B cell (primary cell): Measurements from ENCODE around the gene CCDC136. TPM values are rescaled to one million over a fixed set of nuclear protein-coding genes. Genes with fewer than 3 reads are reported as not detected.

Source experiments
- ATAC-seq: fragments of 200-7000 bp; cut with Tn5 transposase; one replicate; pipeline ENCODE4 v1.10.0; 2021; ENCODE audit warnings: low read depth, mild to moderate bottlenecking, moderate number of reproducible peaks, moderate library complexity
- CTCF ChIA-PET: fragments of 350-600 bp; sonication (Branson Sonifier 250); formaldehyde crosslinking; loops from one replicate; lab custom pipeline; 2021; ENCODE audit warnings: antibody characterized with exemption, inconsistent platforms; lab: Charles Lee
- POLR2A ChIA-PET: fragments of 350-600 bp; sonication (Branson Sonifier 250); formaldehyde crosslinking; loops from one replicate; lab custom pipeline; 2021; ENCODE audit warnings: antibody characterized with exemption; lab: Charles Lee
- DNase-seq: peaks from one replicate; pipeline ENCODE4 v3.0.0; 2013
- H2AFZ ChIP-seq: 2 replicates; pipeline ENCODE4 v1.6.1; 2012; ENCODE audit warnings: mild to moderate bottlenecking, low read depth, low read length; ENCODE audit not compliant: insufficient read depth, poor library complexity, severe bottlenecking
- H3K27ac ChIP-seq, 2 donors: 1 replicate in 1 of 2; 2 replicates in 1 of 2; pipeline ENCODE4 v1.5.1; 2012 to 2013; ENCODE audit warnings: low read length in 2 of 2, mild to moderate bottlenecking in 2 of 2, moderate library complexity in 1 of 2
- H3K27me3 ChIP-seq, 4 experiments: fragments of 200-600 bp in 1 of 4; sonication (generic) in 1 of 4; replicated peaks in 1 of 4; 1 replicate in 2 of 4; 2 replicates in 2 of 4; pipeline versions ENCODE4 v1.6.1 to v1.7.0; 2013 to 2016; ENCODE audit warnings: low read length in 3 of 4, mild to moderate bottlenecking in 2 of 4, mixed read lengths in 1 of 4, moderate library complexity in 1 of 4; ENCODE audit not compliant: insufficient read depth in 4 of 4, control insufficient read depth in 3 of 4; ENCODE audit errors: control extremely low read depth in 1 of 4
- H3K36me3 ChIP-seq, 2 experiments: replicated peaks in 1 of 2; 1 replicate in 1 of 2; 2 replicates in 1 of 2; pipeline versions ENCODE4 v1.6.1 to v1.7.1; 2013; ENCODE audit warnings: low read length in 1 of 2; ENCODE audit not compliant: insufficient read depth in 2 of 2, control insufficient read depth in 1 of 2; ENCODE audit errors: control extremely low read depth in 1 of 2, extremely low read depth in 1 of 2
- H3K4me1 ChIP-seq, 2 donors: fragments of 200-600 bp in 1 of 2; sonication (generic) in 1 of 2; 1 replicate in 1 of 2; 2 replicates in 1 of 2; pipeline versions ENCODE4 v1.5.1 to v1.6.1; 2013 to 2017; ENCODE audit warnings: low read length in 2 of 2; ENCODE audit not compliant: control insufficient read depth in 2 of 2, insufficient read depth in 2 of 2
- H3K4me2 ChIP-seq: replicated peaks from 2 replicates; pipeline ENCODE3; 2012; ENCODE audit warnings: mild to moderate bottlenecking, low read depth, low read length; ENCODE audit not compliant: poor library complexity, severe bottlenecking
- H3K4me3 ChIP-seq, 5 experiments: fragments of 200-600 bp in 1 of 5; sonication (generic) in 1 of 5; 1 replicate in 3 of 5; 2 replicates in 2 of 5; pipeline versions ENCODE4 v1.5.1 to v1.7.0; 2011 to 2016; ENCODE audit warnings: low read length in 4 of 5, mild to moderate bottlenecking in 4 of 5, low read depth in 2 of 5, control low read depth in 1 of 5, moderate library complexity in 1 of 5; ENCODE audit not compliant: insufficient read depth in 1 of 5; ENCODE audit errors: control extremely low read depth in 1 of 5, extremely low read depth in 1 of 5
- H3K79me2 ChIP-seq: fragments of 200-600 bp; sonication (generic); one replicate; pipeline ENCODE4 v1.6.0; 2016; ENCODE audit warnings: low read length; ENCODE audit not compliant: control insufficient read depth, insufficient read depth
- H3K9ac ChIP-seq: fragments of 200-600 bp; sonication (generic); 2 replicates; pipeline ENCODE4 v1.6.1; 2017; ENCODE audit warnings: mild to moderate bottlenecking, low read length, moderate library complexity
- H3K9me3 ChIP-seq, 3 donors: one replicate each; pipeline versions ENCODE4 v1.6.1 to v1.7.1; 2013; ENCODE audit warnings: low read length in 2 of 3; ENCODE audit not compliant: control insufficient read depth in 2 of 3, insufficient read depth in 1 of 3; ENCODE audit errors: control extremely low read depth in 1 of 3
- H4K20me1 ChIP-seq: 2 replicates; pipeline ENCODE4 v1.6.0; 2012; ENCODE audit warnings: mild to moderate bottlenecking, low read length; ENCODE audit not compliant: insufficient read depth, control insufficient read depth, poor library complexity, severe bottlenecking
- H3K27ac Mint-ChIP-seq: one replicate; pipeline ENCODE4 v1.8.0; 2021; ENCODE audit warnings: mixed read lengths
- H3K27me3 Mint-ChIP-seq: one replicate; pipeline ENCODE4 v1.8.0; 2021; ENCODE audit warnings: mixed read lengths
- H3K4me1 Mint-ChIP-seq: one replicate; pipeline ENCODE4 v1.8.0; 2021; ENCODE audit warnings: mixed read lengths
- H3K4me3 Mint-ChIP-seq: one replicate; pipeline ENCODE4 v1.8.0; 2021; ENCODE audit warnings: mixed read lengths
- H3K9me3 Mint-ChIP-seq: one replicate; pipeline ENCODE4 v1.8.0; 2022; ENCODE audit warnings: mixed read lengths; ENCODE audit not compliant: insufficient read depth
- CTCF ChIP-seq: fragments of 200-600 bp; IDR thresholded peaks from one replicate; pipeline ENCODE4 v1.8.0; 2022; ENCODE audit warnings: antibody characterized with exemption, mild to moderate bottlenecking
- EZH2 ChIP-seq: IDR thresholded peaks from 2 replicates; pipeline ENCODE4 v1.6.1; 2012; ENCODE audit warnings: borderline replicate concordance, low read depth, mild to moderate bottlenecking, moderate library complexity, low read length; ENCODE audit not compliant: insufficient read depth, poor library complexity, severe bottlenecking
- WGBS: methylation state at CpG from one replicate; pipeline ENCODE4 v1.1.5; 2013; ENCODE audit warnings: missing lambda C conversion rate; ENCODE audit not compliant: insufficient coverage; 5-methylcytosine and 5-hydroxymethylcytosine counted together
- intact Hi-C: fragments of 100-400 bp; cut with micrococcal nuclease; formaldehyde crosslinking; loops from one replicate; pipeline ENCODE4 v1.10.0; 2022
- polyA plus RNA-seq: library from polyadenylated mRNA; depleted of rRNA; stranded (reverse); fragments of >200 nt; gene quantifications from 2 replicates; pipeline ENCODE4 v1.2.3, GENCODE V29; 2012
- total RNA-seq, 2 donors: library from RNA; stranded (reverse); fragments of 120-200 nt in 1 of 2; gene quantifications; 1 replicate in 1 of 2; 2 replicates in 1 of 2; pipeline versions ENCODE4 v1.2.3 to v1.2.4, GENCODE V29; 2013 to 2022

The CCDC136 gene
- total and polyA plus RNA-seq, 2 donors (not counting 1 experiment from before 2014, with no cell fraction given): 2.2 to 13.9 TPM

GRCh38 chr7:128794020-128794419 is 2.3 kb downstream of the CCDC136 start:
- Histone ChIP-seq H3K9ac (no peak overlapping the region), H3K4me2 (no peak overlapping the region), H4K20me1 (no peaks in the 10 kb centered on the region), H3K4me3 (no peak overlapping the region), H2AFZ (no peak overlapping the region), H3K27me3 (no peaks in the 10 kb centered on the region), H3K79me2 (no peaks in the 10 kb centered on the region), H3K36me3 (no peaks in the 10 kb centered on the region), H3K27ac (no peak overlapping the region), H3K9me3 (no peaks in the 10 kb centered on the region), H3K4me1 (peaks cover 9 to 15% of the 10 kb centered on the region in 2 donors)
- peak; percentile 36 for DNase-seq
- intact Hi-C loops: no loop called here
- no peak overlapping the region for H3K27ac Mint-ChIP-seq
- H3K9me3 Mint-ChIP-seq: no peaks in the 10 kb centered on the region
- ChIA-PET CTCF (interaction anchor here (0.9 kb wide), 1 partner anchor 89 kb away, joined by 4 read pairs; no protein-coding TSS in a partner anchor), POLR2A (no interaction called here)
- WGBS: 67% methylated on average over 3 of the region's 3 CpGs
- no peak for TF ChIP-seq CTCF
- TF ChIP-seq EZH2: no peak
- no peaks in the 10 kb centered on the region for H3K27me3 Mint-ChIP-seq
- no peak for ATAC-seq
- peaks cover 9% of the 10 kb centered on the region for H3K4me1 Mint-ChIP-seq
- H3K4me3 Mint-ChIP-seq: no peak overlapping the region

GRCh38 chr7:128794436-128794835 is 2.7 kb downstream of the CCDC136 start:
- 97% methylated on average over 8 of the region's 8 CpGs for whole genome bisulfite sequencing
- H3K9me3 ChIP-seq: no peaks in the 10 kb centered on the region
- no peak overlapping the region for H3K9ac ChIP-seq
- no peak overlapping the region for H3K27ac ChIP-seq
- ATAC-seq (no peak), DNase-seq (no peak)
- H3K27me3 ChIP-seq: no peaks in the 10 kb centered on the region
- no peak overlapping the region for H3K4me3 ChIP-seq
- intact Hi-C loops: no loop called here
- no peak overlapping the region for H3K4me3 Mint-ChIP-seq
- H2AFZ ChIP-seq: no peak overlapping the region
- CTCF ChIA-PET: interaction anchor here (0.5 to 0.9 kb wide), 2 partner anchors 89 to 368 kb away, joined by 4 read pairs; no protein-coding TSS in a partner anchor
- peaks cover 9 to 15% of the 10 kb centered on the region in 2 donors for H3K4me1 ChIP-seq
- peaks cover 9% of the 10 kb centered on the region for H3K4me1 Mint-ChIP-seq
- no peaks in the 10 kb centered on the region for H3K36me3 ChIP-seq
- H3K27me3 Mint-ChIP-seq: no peaks in the 10 kb centered on the region
- H3K9me3 Mint-ChIP-seq: no peaks in the 10 kb centered on the region
- H3K79me2 ChIP-seq: no peaks in the 10 kb centered on the region
- no peak overlapping the region for H3K27ac Mint-ChIP-seq
- no peak overlapping the region for H3K4me2 ChIP-seq
- TF ChIP-seq EZH2 (no peak), CTCF (no peak)
- no peaks in the 10 kb centered on the region for H4K20me1 ChIP-seq
- POLR2A ChIA-PET: no interaction called here
